ENCODE measurements around the gene GABBR2. TPM values are rescaled to one million over a fixed set of nuclear protein-coding genes. Genes with fewer than 3 reads are reported as not detected.
A peak's percentile ranks its signal among the peaks of the same experiment; 100 is the strongest.

GABBR2 gene
- total and polyA plus RNA-seq, 2 experiments from 2014 or later: 0.89 to 1.3 TPM

- Mint-ChIP-seq H3K9me3 (no peaks in the 10 kb centered on the region), H3K4me1 (peaks cover 9% of the 10 kb centered on the region; the same call in 2 of the 3 replicates), H3K27ac (peak overlapping the region; percentile 8; the same call in 1 of the 2 replicates), H3K27me3 (ENCODE audit: insufficient read depth, low read depth, poor library complexity) (peaks cover 6% of the 10 kb centered on the region), H3K4me3 (no peak overlapping the region), H3K36me3 (ENCODE audit: low read depth) (no peaks in the 10 kb centered on the region)
- TF ChIP-seq POLR2AphosphoS5 (IDR thresholded peaks at IDR 0.05; ENCODE audit: low read depth) (no peak), JUNB (IDR thresholded peaks at IDR 0.05; ENCODE audit: unreplicated experiment) (no peak), CREB1 (CRISPR knock-in tag; IDR thresholded peaks at IDR 0.05; ENCODE audit: low read depth) (no peak), ZNF331 (CRISPR knock-in tag; IDR thresholded peaks at IDR 0.05; ENCODE audit: low read depth) (no peak), CTCF (conservative IDR thresholded peaks at IDR 0.05; ENCODE audit: low read depth in 2 of 2) (no peak), EZH2 (IDR thresholded peaks at IDR 0.05; ENCODE audit: low read depth, unreplicated experiment) (no peak), EZH2phosphoT487 (IDR thresholded peaks at IDR 0.05; ENCODE audit: unreplicated experiment) (no peak), ZNF114 (CRISPR knock-in tag; IDR thresholded peaks at IDR 0.05) (no peak), STAT1 (IDR thresholded peaks at IDR 0.05; ENCODE audit: unreplicated experiment) (no peak)
- Histone ChIP-seq H3K36me3 (ENCODE audit: insufficient read depth) (no peaks in the 10 kb centered on the region), H3K4me3 (no peak overlapping the region), H3K9me2 (ENCODE audit: insufficient read depth) (peaks cover 6% of the 10 kb centered on the region; the same call in 1 of the 2 replicates), H3K27me3 (ENCODE audit: insufficient read depth) (no peaks in the 10 kb centered on the region), H3K4me2 (no peak overlapping the region), H3K4me1 (ENCODE audit: insufficient read depth) (no peaks in the 10 kb centered on the region), H4K20me1 (replicated peaks; ENCODE audit: insufficient read depth) (no peaks in the 10 kb centered on the region), H3K79me2 (replicated peaks; ENCODE audit: insufficient read depth) (no peaks in the 10 kb centered on the region), H3K27ac (ENCODE audit: low read depth) (no peak overlapping the region), H2AFZ (no peak overlapping the region; the same call in 1 of the 2 replicates), H3F3A (replicated peaks; ENCODE audit: low read depth) (no peaks in the 10 kb centered on the region)
- no peak for DNase-seq (ENCODE audit: low spot score)
- peak; percentile 80 for ATAC-seq
These were observed 98.5 kb downstream of the GABBR2 start for GRCh38 chr9:98610211-98610610.

- Mint-ChIP-seq H3K9me3 (no peaks in the 10 kb centered on the region), H3K4me3 (no peak overlapping the region), H3K27me3 (ENCODE audit: insufficient read depth, low read depth, poor library complexity) (peaks cover 5% of the 10 kb centered on the region), H3K4me1 (peaks cover 9% of the 10 kb centered on the region; the same call in 2 of the 3 replicates), H3K27ac (no peak overlapping the region), H3K36me3 (ENCODE audit: low read depth) (no peaks in the 10 kb centered on the region)
- TF ChIP-seq POLR2AphosphoS5 (IDR thresholded peaks at IDR 0.05; ENCODE audit: low read depth): no peak
- TF ChIP-seq STAT1 (IDR thresholded peaks at IDR 0.05; ENCODE audit: unreplicated experiment): no peak
- no peak for TF ChIP-seq ETS1 (IDR thresholded peaks at IDR 0.05)
- no peak for TF ChIP-seq NANOG (IDR thresholded peaks at IDR 0.05; ENCODE audit: borderline replicate concordance)
- no peak for TF ChIP-seq EZH2phosphoT487 (IDR thresholded peaks at IDR 0.05; ENCODE audit: unreplicated experiment)
- TF ChIP-seq ZNF331 (CRISPR knock-in tag; IDR thresholded peaks at IDR 0.05; ENCODE audit: low read depth): no peak
- H3F3A ChIP-seq (replicated peaks; ENCODE audit: low read depth): no peaks in the 10 kb centered on the region
- DNase-seq (ENCODE audit: low spot score) (no peak), ATAC-seq (no peak)
- H3K4me3 ChIP-seq: no peak overlapping the region
- H3K4me2 ChIP-seq: no peak overlapping the region
- no peaks in the 10 kb centered on the region for H3K27me3 ChIP-seq (ENCODE audit: insufficient read depth)
- H3K9me2 ChIP-seq (ENCODE audit: insufficient read depth): peaks cover 6% of the 10 kb centered on the region; the same call in 1 of the 2 replicates
- no peaks in the 10 kb centered on the region for H3K36me3 ChIP-seq (ENCODE audit: insufficient read depth)
- no peak overlapping the region; the same call in 1 of the 2 replicates for H2AFZ ChIP-seq
- H3K4me1 ChIP-seq (ENCODE audit: insufficient read depth): no peaks in the 10 kb centered on the region
- no peaks in the 10 kb centered on the region for H3K79me2 ChIP-seq (replicated peaks; ENCODE audit: insufficient read depth)
- H4K20me1 ChIP-seq (replicated peaks; ENCODE audit: insufficient read depth): no peaks in the 10 kb centered on the region
- H3K27ac ChIP-seq (ENCODE audit: low read depth): no peak overlapping the region
These were observed 99.1 kb downstream of the GABBR2 start for GRCh38 chr9:98609646-98610045.

All from GM23338 (cell line).